ENCODE measurements around the gene ZNF507.

Gene ZNF507

GRCh38 chr19:32350987-32351348, 5.6 kb downstream of the ZNF507 start:
- H3K4me3 ChIP-seq (ENCODE audit: low read depth, low read length) = no peak overlapping the region
- TF ChIP-seq MYC (IDR thresholded peaks at IDR 0.05; ENCODE audit: low read depth, low read length) (no peak), POLR2A (IDR thresholded peaks at IDR 0.05; ENCODE audit: extremely low read depth, insufficient read length) (no peak), MAX (IDR thresholded peaks at IDR 0.05; ENCODE audit: low read depth, low read length) (no peak), CTCF (IDR thresholded peaks at IDR 0.05; ENCODE audit: low read depth, low read length) (no peak)
- no peak for DNase-seq (ENCODE audit: low read depth)

DNA sequence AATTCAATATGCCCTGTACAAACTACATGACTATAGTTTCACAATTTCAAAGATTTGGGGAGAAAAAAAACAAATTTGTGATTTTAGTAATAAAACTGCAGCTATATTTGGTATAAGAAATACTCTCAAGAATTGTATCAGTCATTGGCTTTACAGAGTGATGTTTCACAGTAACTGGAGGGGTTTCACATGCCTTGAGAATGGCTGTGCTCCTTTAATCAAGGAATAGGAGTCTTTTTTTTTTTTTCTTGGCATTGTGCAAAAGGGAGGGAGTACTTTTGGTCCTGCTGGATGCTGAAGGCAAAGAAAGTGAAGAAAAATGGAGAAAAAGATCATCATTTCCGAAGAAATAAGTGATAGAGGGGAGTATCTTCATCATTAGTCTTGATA, 6.8 kb downstream of the ZNF507 start:
- no peak for DNase-seq (ENCODE audit: low read depth)
- no peak for TF ChIP-seq POLR2A (IDR thresholded peaks at IDR 0.05; ENCODE audit: extremely low read depth, insufficient read length)
- H3K4me3 ChIP-seq (ENCODE audit: low read depth, low read length) = no peak overlapping the region

DNA sequence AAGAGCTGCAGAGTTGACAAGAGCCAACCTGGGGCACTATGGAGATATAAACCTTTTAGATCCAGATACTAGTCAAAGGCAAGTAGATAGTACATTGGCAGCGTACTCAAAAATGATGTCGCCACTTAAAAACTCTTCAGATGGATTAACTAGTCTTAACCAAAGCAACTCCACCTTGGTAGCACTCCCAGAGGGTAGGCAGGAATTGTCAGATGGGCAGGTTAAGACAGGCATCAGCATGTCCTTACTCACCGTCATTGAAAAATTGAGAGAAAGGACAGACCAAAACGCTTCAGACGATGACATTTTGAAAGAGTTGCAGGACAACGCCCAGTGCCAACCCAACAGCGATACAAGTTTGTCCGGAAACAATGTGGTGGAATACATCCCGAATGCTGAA, 8.9 kb downstream of the ZNF507 start:
- no peak overlapping the region for H3K4me3 ChIP-seq (ENCODE audit: low read depth, low read length)
- TF ChIP-seq CTCF (IDR thresholded peaks at IDR 0.05; ENCODE audit: low read depth, low read length) (no peak), MYC (IDR thresholded peaks at IDR 0.05; ENCODE audit: low read depth, low read length) (no peak), MAX (IDR thresholded peaks at IDR 0.05; ENCODE audit: low read depth, low read length) (no peak), POLR2A (IDR thresholded peaks at IDR 0.05; ENCODE audit: extremely low read depth, insufficient read length) (no peak)
- no peak for DNase-seq (ENCODE audit: low read depth)

DNA sequence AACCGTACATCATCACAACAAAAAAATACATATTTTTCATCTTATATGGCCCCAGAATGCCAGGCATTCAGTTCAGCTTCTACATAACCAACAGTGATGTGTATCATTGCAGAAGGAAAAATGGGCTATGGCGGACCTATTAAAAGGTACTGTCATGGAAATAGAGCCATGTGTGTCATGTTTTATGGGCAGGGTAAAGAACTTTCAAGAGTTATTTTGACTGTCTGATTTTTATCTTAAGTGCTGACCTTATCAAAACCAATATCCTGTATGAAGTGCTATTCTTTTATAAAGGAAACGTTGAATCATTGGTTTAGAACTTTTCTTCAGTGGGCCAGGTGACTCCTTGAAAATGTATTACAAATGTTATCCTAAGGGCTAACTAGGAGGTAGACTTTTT, 9.9 kb downstream of the ZNF507 start:
- H3K4me3 ChIP-seq (ENCODE audit: low read depth, low read length) = no peak overlapping the region
- TF ChIP-seq MAX (IDR thresholded peaks at IDR 0.05; ENCODE audit: low read depth, low read length) = no peak
- no peak for TF ChIP-seq POLR2A (IDR thresholded peaks at IDR 0.05; ENCODE audit: extremely low read depth, insufficient read length)
- TF ChIP-seq CTCF (IDR thresholded peaks at IDR 0.05; ENCODE audit: low read depth, low read length) = no peak
- no peak for TF ChIP-seq MYC (IDR thresholded peaks at IDR 0.05; ENCODE audit: low read depth, low read length)
- DNase-seq (ENCODE audit: low read depth) = no peak

- TF ChIP-seq CTCF (IDR thresholded peaks at IDR 0.05; ENCODE audit: low read depth, low read length) = no peak
- TF ChIP-seq MAX (IDR thresholded peaks at IDR 0.05; ENCODE audit: low read depth, low read length) = no peak
- TF ChIP-seq POLR2A (IDR thresholded peaks at IDR 0.05; ENCODE audit: extremely low read depth, insufficient read length) = no peak
- no peak for TF ChIP-seq MYC (IDR thresholded peaks at IDR 0.05; ENCODE audit: low read depth, low read length)
- H3K4me3 ChIP-seq (ENCODE audit: low read depth, low read length) = no peak overlapping the region
Measured at GRCh38 chr19:32357720-32358119, 12.3 kb downstream of the ZNF507 start.

GRCh38 chr19:32358321-32358720, 12.9 kb downstream of the ZNF507 start:
- no peak overlapping the region for H3K4me3 ChIP-seq (ENCODE audit: low read depth, low read length)
- TF ChIP-seq POLR2A (IDR thresholded peaks at IDR 0.05; ENCODE audit: extremely low read depth, insufficient read length) (no peak), CTCF (IDR thresholded peaks at IDR 0.05; ENCODE audit: low read depth, low read length) (no peak), MYC (IDR thresholded peaks at IDR 0.05; ENCODE audit: low read depth, low read length) (no peak), MAX (IDR thresholded peaks at IDR 0.05; ENCODE audit: low read depth, low read length) (no peak)
- no peak for DNase-seq (ENCODE audit: low read depth)

More at GRCh38 chr19:32357720-32358119, 12.3 kb downstream of the ZNF507 start:
- no peak for DNase-seq (ENCODE audit: low read depth)

Data from NB4 (cell line).